ENCODE measurements around the gene CLTC. TPM values are rescaled to one million over a fixed set of nuclear protein-coding genes. Genes with fewer than 3 reads are reported as not detected.

CLTC gene
- total and polyA plus RNA-seq, 2 experiments from 2014 or later, result 107 to 344 TPM

DNA sequence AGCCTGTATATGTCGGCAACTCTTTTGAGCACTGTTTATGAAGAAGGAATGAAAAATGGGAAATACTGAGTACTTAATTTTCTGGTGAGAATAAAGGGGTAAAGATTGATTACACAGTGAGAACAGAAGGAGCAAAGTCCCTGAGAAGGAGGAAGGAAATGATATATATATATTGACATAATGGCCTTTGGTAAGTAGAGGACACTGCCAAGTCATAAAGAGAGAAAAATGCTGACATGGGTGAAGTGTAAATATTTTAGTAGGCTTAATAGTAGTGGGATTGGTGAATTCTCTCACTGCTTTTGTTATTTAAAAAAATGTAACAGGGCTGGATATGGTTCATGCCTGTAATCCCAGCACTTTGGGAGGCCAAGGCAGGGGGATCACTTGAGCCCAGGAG is 103.9 kb downstream of the CLTC start:
- no peak overlapping the region for H3K4me3 Mint-ChIP-seq

More for the DNA sequence above, 103.9 kb downstream of the CLTC start:
- no peak for ATAC-seq
- H3K79me2 ChIP-seq (replicated peaks; ENCODE audit: insufficient read depth), result peaks cover 62% of the 10 kb centered on the region
- no peak overlapping the region for H3K4me3 ChIP-seq
- H3K4me1 ChIP-seq (ENCODE audit: insufficient read depth), result peaks cover 16% of the 10 kb centered on the region
- no peak overlapping the region for H3K4me2 ChIP-seq
- H3K4me1 Mint-ChIP-seq, result peaks cover 9% of the 10 kb centered on the region; the same call in 2 of the 3 replicates
- peaks cover 3% of the 10 kb centered on the region; the same call in 1 of the 3 replicates for H3K36me3 Mint-ChIP-seq (ENCODE audit: low read depth)
- no peaks in the 10 kb centered on the region for H3K9me2 ChIP-seq (ENCODE audit: insufficient read depth)
- no peaks in the 10 kb centered on the region for H3K27me3 Mint-ChIP-seq (ENCODE audit: insufficient read depth, low read depth, poor library complexity)
- no peak overlapping the region for H3K27ac ChIP-seq (ENCODE audit: low read depth)
- no peaks in the 10 kb centered on the region for H3K36me3 ChIP-seq (ENCODE audit: insufficient read depth)
- DNase-seq (ENCODE audit: low spot score), result no peak
- peak overlapping the region; percentile 2 for H3K27ac Mint-ChIP-seq
- no peak overlapping the region for H2AFZ ChIP-seq
- no peaks in the 10 kb centered on the region; the same call in 1 of the 2 replicates for H4K20me1 ChIP-seq (replicated peaks; ENCODE audit: insufficient read depth)
- H3K27me3 ChIP-seq (ENCODE audit: insufficient read depth), result no peaks in the 10 kb centered on the region
- TF ChIP-seq NANOG (IDR thresholded peaks at IDR 0.05; ENCODE audit: borderline replicate concordance), result no peak
- no peak for TF ChIP-seq STAT1 (IDR thresholded peaks at IDR 0.05; ENCODE audit: unreplicated experiment)
- no peak for TF ChIP-seq EZH2phosphoT487 (IDR thresholded peaks at IDR 0.05; ENCODE audit: unreplicated experiment)
- TF ChIP-seq JUNB (IDR thresholded peaks at IDR 0.05; ENCODE audit: unreplicated experiment), result no peak
- TF ChIP-seq ZNF114 (CRISPR knock-in tag; IDR thresholded peaks at IDR 0.05), result no peak
- TF ChIP-seq, protein P1, sequence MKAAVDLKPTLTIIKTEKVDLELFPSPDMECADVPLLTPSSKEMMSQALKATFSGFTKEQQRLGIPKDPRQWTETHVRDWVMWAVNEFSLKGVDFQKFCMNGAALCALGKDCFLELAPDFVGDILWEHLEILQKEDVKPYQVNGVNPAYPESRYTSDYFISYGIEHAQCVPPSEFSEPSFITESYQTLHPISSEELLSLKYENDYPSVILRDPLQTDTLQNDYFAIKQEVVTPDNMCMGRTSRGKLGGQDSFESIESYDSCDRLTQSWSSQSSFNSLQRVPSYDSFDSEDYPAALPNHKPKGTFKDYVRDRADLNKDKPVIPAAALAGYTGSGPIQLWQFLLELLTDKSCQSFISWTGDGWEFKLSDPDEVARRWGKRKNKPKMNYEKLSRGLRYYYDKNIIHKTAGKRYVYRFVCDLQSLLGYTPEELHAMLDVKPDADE (IDR thresholded peaks at IDR 0.05), result no peak
- TF ChIP-seq EZH2 (IDR thresholded peaks at IDR 0.05; ENCODE audit: low read depth, unreplicated experiment), result no peak
- TF ChIP-seq, protein P2, sequence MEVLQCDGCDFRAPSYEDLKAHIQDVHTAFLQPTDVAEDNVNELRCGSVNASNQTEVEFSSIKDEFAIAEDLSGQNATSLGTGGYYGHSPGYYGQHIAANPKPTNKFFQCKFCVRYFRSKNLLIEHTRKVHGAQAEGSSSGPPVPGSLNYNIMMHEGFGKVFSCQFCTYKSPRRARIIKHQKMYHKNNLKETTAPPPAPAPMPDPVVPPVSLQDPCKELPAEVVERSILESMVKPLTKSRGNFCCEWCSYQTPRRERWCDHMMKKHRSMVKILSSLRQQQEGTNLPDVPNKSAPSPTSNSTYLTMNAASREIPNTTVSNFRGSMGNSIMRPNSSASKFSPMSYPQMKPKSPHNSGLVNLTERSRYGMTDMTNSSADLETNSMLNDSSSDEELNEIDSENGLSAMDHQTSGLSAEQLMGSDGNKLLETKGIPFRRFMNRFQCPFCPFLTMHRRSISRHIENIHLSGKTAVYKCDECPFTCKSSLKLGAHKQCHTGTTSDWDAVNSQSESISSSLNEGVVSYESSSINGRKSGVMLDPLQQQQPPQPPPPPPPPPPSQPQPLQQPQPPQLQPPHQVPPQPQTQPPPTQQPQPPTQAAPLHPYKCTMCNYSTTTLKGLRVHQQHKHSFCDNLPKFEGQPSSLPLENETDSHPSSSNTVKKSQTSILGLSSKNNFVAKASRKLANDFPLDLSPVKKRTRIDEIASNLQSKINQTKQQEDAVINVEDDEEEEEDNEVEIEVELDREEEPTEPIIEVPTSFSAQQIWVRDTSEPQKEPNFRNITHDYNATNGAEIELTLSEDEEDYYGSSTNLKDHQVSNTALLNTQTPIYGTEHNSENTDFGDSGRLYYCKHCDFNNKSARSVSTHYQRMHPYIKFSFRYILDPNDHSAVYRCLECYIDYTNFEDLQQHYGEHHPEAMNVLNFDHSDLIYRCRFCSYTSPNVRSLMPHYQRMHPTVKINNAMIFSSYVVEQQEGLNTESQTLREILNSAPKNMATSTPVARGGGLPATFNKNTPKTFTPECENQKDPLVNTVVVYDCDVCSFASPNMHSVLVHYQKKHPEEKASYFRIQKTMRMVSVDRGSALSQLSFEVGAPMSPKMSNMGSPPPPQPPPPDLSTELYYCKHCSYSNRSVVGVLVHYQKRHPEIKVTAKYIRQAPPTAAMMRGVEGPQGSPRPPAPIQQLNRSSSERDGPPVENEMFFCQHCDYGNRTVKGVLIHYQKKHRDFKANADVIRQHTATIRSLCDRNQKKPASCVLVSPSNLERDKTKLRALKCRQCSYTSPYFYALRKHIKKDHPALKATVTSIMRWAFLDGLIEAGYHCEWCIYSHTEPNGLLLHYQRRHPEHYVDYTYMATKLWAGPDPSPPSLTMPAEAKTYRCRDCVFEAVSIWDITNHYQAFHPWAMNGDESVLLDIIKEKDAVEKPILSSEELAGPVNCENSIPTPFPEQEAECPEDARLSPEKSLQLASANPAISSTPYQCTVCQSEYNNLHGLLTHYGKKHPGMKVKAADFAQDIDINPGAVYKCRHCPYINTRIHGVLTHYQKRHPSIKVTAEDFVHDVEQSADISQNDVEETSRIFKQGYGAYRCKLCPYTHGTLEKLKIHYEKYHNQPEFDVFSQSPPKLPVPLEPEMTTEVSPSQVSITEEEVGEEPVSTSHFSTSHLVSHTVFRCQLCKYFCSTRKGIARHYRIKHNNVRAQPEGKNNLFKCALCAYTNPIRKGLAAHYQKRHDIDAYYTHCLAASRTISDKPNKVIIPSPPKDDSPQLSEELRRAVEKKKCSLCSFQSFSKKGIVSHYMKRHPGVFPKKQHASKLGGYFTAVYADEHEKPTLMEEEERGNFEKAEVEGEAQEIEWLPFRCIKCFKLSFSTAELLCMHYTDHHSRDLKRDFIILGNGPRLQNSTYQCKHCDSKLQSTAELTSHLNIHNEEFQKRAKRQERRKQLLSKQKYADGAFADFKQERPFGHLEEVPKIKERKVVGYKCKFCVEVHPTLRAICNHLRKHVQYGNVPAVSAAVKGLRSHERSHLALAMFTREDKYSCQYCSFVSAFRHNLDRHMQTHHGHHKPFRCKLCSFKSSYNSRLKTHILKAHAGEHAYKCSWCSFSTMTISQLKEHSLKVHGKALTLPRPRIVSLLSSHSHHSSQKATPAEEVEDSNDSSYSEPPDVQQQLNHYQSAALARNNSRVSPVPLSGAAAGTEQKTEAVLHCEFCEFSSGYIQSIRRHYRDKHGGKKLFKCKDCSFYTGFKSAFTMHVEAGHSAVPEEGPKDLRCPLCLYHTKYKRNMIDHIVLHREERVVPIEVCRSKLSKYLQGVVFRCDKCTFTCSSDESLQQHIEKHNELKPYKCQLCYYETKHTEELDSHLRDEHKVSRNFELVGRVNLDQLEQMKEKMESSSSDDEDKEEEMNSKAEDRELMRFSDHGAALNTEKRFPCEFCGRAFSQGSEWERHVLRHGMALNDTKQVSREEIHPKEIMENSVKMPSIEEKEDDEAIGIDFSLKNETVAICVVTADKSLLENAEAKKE (CRISPR knock-in tag; IDR thresholded peaks at IDR 0.05), result no peak
- TF ChIP-seq, protein P3, sequence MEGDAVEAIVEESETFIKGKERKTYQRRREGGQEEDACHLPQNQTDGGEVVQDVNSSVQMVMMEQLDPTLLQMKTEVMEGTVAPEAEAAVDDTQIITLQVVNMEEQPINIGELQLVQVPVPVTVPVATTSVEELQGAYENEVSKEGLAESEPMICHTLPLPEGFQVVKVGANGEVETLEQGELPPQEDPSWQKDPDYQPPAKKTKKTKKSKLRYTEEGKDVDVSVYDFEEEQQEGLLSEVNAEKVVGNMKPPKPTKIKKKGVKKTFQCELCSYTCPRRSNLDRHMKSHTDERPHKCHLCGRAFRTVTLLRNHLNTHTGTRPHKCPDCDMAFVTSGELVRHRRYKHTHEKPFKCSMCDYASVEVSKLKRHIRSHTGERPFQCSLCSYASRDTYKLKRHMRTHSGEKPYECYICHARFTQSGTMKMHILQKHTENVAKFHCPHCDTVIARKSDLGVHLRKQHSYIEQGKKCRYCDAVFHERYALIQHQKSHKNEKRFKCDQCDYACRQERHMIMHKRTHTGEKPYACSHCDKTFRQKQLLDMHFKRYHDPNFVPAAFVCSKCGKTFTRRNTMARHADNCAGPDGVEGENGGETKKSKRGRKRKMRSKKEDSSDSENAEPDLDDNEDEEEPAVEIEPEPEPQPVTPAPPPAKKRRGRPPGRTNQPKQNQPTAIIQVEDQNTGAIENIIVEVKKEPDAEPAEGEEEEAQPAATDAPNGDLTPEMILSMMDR (conservative IDR thresholded peaks at IDR 0.05; ENCODE audit: low read depth in 2 of 2), result no peak
- no peak for TF ChIP-seq ZNF331 (CRISPR knock-in tag; IDR thresholded peaks at IDR 0.05; ENCODE audit: low read depth)
- TF ChIP-seq, protein P4, sequence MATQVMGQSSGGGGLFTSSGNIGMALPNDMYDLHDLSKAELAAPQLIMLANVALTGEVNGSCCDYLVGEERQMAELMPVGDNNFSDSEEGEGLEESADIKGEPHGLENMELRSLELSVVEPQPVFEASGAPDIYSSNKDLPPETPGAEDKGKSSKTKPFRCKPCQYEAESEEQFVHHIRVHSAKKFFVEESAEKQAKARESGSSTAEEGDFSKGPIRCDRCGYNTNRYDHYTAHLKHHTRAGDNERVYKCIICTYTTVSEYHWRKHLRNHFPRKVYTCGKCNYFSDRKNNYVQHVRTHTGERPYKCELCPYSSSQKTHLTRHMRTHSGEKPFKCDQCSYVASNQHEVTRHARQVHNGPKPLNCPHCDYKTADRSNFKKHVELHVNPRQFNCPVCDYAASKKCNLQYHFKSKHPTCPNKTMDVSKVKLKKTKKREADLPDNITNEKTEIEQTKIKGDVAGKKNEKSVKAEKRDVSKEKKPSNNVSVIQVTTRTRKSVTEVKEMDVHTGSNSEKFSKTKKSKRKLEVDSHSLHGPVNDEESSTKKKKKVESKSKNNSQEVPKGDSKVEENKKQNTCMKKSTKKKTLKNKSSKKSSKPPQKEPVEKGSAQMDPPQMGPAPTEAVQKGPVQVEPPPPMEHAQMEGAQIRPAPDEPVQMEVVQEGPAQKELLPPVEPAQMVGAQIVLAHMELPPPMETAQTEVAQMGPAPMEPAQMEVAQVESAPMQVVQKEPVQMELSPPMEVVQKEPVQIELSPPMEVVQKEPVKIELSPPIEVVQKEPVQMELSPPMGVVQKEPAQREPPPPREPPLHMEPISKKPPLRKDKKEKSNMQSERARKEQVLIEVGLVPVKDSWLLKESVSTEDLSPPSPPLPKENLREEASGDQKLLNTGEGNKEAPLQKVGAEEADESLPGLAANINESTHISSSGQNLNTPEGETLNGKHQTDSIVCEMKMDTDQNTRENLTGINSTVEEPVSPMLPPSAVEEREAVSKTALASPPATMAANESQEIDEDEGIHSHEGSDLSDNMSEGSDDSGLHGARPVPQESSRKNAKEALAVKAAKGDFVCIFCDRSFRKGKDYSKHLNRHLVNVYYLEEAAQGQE (IDR thresholded peaks at IDR 0.05; ENCODE audit: unreplicated experiment), result no peak
- TF ChIP-seq POLR2AphosphoS5 (IDR thresholded peaks at IDR 0.05; ENCODE audit: low read depth), result no peak
- TF ChIP-seq CREB1 (CRISPR knock-in tag; IDR thresholded peaks at IDR 0.05; ENCODE audit: low read depth), result no peak
- H3F3A ChIP-seq (replicated peaks; ENCODE audit: low read depth), result no peaks in the 10 kb centered on the region
- no peaks in the 10 kb centered on the region for H3K9me3 Mint-ChIP-seq
